Thyroid gland (tissue), 4 donors: Measurements from ENCODE around the gene ELL3.

Experiments
- CTCF ChIP-seq, 6 experiments: fragments of 200-600 bp in 3 of 6; fragments of 450-650 bp in 3 of 6; sonication (generic) in 3 of 6; IDR thresholded peaks; one replicate each; pipeline ENCODE4 v1.5.1; 2016 to 2019; ENCODE audit warnings: antibody characterized with exemption in 6 of 6, mild to moderate bottlenecking in 2 of 6, inconsistent platforms in 1 of 6, moderate library complexity in 1 of 6
- POLR2A ChIP-seq, 2 donors: fragments of 450-650 bp; IDR thresholded peaks; one replicate each; pipeline ENCODE4 v1.6.1; 2017; ENCODE audit warnings: antibody characterized with exemption in 2 of 2, mild to moderate bottlenecking in 2 of 2, moderate library complexity in 1 of 2

GRCh38 chr15:43808960-43809678 lies 32.4 kb upstream of the ELL3 start:
- TF ChIP-seq CTCF (IDR thresholded peaks at IDR 0.05) (no peak), POLR2A (IDR thresholded peaks at IDR 0.05) (no peak)
